ENCODE data around the gene SPIRE1. TPM values are rescaled to one million over a fixed set of nuclear protein-coding genes. Genes with fewer than 3 reads are reported as not detected.
"Not testable (repeated sequence)": the region's sequence is repeated elsewhere in the genome, so short reads cannot be mapped to it uniquely, and the experiment has no call there.

The SPIRE1 gene
- total RNA-seq, 1 experiment from 2014 or later = 9.5 TPM

DNA sequence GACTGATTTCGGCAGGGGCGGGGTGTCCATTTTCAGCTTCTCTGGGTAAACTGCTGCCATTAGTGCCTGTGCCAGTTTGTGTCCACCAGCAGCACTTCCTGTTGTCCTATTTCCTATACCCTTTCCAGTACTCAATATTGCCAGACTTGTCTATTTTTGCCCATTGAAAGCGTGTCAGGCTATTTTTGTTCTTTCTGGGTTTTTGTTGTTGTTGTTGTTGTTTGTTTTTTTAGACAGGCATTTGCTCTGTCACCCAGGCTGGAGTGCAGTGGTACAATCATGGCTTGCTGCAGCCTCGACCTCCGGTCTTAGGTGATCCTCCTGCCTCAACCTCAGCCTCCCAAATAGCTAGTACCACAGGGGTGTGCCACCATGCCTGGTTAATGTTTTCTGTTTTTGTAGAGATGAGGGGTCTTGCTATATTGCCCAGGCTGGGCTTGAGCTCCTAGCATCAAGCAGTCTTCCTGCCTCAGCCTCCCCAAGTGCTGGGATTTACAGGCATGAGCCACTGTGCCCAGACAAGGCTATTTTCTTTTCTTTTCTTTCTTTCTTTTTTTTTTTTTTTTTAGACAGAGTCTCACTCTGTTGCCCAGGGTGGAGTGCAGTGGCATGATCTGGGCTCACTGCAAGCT lies 241.7 kb downstream of the SPIRE1 start:
- no peaks in the 10 kb centered on the region for H3K27me3 ChIP-seq (replicated peaks; ENCODE audit: control insufficient read depth, insufficient read depth, low read length)
- no peaks in the 10 kb centered on the region for H3K36me3 ChIP-seq (ENCODE audit: control insufficient read depth, insufficient read depth, low read length)
- intact Hi-C loops (cut with micrococcal nuclease; ENCODE audit: unreplicated experiment) = no loop called here
- Mint-ChIP-seq H3K4me3 (ENCODE audit: unreplicated experiment) (no peak overlapping the region), H3K9me3 (ENCODE audit: unreplicated experiment) (no peaks in the 10 kb centered on the region), H3K27me3 (ENCODE audit: insufficient read depth, unreplicated experiment) (no peaks in the 10 kb centered on the region), H3K36me3 (ENCODE audit: insufficient read depth, unreplicated experiment) (peaks cover 6% of the 10 kb centered on the region), H3K4me1 (ENCODE audit: low read depth, unreplicated experiment) (no peaks in the 10 kb centered on the region), H3K27ac (ENCODE audit: unreplicated experiment) (no peak overlapping the region)
- TF ChIP-seq, protein P1, sequence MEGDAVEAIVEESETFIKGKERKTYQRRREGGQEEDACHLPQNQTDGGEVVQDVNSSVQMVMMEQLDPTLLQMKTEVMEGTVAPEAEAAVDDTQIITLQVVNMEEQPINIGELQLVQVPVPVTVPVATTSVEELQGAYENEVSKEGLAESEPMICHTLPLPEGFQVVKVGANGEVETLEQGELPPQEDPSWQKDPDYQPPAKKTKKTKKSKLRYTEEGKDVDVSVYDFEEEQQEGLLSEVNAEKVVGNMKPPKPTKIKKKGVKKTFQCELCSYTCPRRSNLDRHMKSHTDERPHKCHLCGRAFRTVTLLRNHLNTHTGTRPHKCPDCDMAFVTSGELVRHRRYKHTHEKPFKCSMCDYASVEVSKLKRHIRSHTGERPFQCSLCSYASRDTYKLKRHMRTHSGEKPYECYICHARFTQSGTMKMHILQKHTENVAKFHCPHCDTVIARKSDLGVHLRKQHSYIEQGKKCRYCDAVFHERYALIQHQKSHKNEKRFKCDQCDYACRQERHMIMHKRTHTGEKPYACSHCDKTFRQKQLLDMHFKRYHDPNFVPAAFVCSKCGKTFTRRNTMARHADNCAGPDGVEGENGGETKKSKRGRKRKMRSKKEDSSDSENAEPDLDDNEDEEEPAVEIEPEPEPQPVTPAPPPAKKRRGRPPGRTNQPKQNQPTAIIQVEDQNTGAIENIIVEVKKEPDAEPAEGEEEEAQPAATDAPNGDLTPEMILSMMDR (IDR thresholded peaks at IDR 0.05; ENCODE audit: insufficient read depth in 1 of 2, low read depth in 1 of 2, low read length in 1 of 2, severe bottlenecking in 1 of 2, unreplicated experiment in 1 of 2) = no peak
- H3K4me3 ChIP-seq (ENCODE audit: low read depth, low read length) = no peak overlapping the region
- no peaks in the 10 kb centered on the region; the same call in 1 of the 2 replicates for H3K4me1 ChIP-seq
- BruUV-seq (replicated peaks) = no TSS peak
- POLR2A ChIA-PET = no interaction called here
- H3K9me3 ChIP-seq = no peaks in the 10 kb centered on the region
- DNase-seq = no peak
- CTCF ChIA-PET = no interaction called here

DNA sequence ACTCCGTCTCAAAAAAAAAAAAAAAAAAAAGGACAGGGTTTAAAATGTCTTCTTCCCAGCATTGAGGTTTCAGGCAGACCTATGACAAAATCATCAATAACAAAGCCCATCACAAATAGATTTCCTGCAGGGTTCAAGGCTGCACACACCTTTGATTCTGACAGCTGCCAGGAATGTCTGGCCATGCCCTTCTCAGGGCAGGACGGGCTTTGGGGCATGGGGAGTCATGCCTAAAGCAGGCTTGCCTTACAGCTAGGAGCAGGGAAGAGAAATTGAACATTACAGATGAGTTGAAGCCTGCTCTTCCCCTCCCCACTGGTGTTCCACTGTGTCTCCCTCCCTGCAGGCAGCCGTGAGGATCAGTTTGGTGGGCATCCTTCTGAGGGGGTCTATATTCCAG lies 246.5 kb downstream of the SPIRE1 start:
- Mint-ChIP-seq H3K4me3 (ENCODE audit: unreplicated experiment) (no peak overlapping the region), H3K36me3 (ENCODE audit: insufficient read depth, unreplicated experiment) (no peaks in the 10 kb centered on the region), H3K27me3 (ENCODE audit: insufficient read depth, unreplicated experiment) (peaks cover under 1% of the 10 kb centered on the region), H3K9me3 (ENCODE audit: unreplicated experiment) (no peaks in the 10 kb centered on the region), H3K27ac (ENCODE audit: unreplicated experiment) (no peak overlapping the region), H3K4me1 (ENCODE audit: low read depth, unreplicated experiment) (no peaks in the 10 kb centered on the region)
- intact Hi-C loops (cut with micrococcal nuclease; ENCODE audit: unreplicated experiment) = no loop called here
- H3K9me3 ChIP-seq = no peaks in the 10 kb centered on the region
- H3K4me3 ChIP-seq (ENCODE audit: low read depth, low read length) = no peak overlapping the region
- ChIA-PET POLR2A (no interaction called here), CTCF (no interaction called here)
- TF ChIP-seq, protein P1 (IDR thresholded peaks at IDR 0.05; ENCODE audit: insufficient read depth in 1 of 2, low read depth in 1 of 2, low read length in 1 of 2, severe bottlenecking in 1 of 2, unreplicated experiment in 1 of 2) = no peak
- no TSS peak for BruUV-seq (replicated peaks)
- H3K36me3 ChIP-seq (ENCODE audit: control insufficient read depth, insufficient read depth, low read length) = no peaks in the 10 kb centered on the region
- no peaks in the 10 kb centered on the region for H3K27me3 ChIP-seq (replicated peaks; ENCODE audit: control insufficient read depth, insufficient read depth, low read length)
- DNase-seq = no peak
- peaks cover 11% of the 10 kb centered on the region; the same call in 1 of the 2 replicates for H3K4me1 ChIP-seq

DNA sequence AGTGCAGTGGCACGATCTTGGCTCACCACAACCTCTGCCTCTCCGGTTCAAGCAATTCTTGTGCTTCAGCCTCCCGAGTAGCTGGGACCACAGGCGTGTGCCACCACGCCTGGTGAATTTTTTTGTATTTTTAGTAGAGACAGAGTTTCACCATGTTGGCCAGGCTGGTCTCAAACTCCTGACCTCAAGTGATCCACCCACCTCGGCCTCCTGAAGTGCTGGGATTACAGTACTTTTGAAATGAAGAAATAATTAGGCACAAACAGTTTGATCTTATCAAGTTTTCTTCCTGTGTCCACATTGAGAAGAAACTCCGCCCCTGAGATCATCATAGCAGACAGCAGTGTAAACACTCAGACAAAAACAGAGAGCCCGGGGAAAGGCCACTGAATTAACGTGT lies 247.2 kb downstream of the SPIRE1 start:
- H3K4me3 ChIP-seq (ENCODE audit: low read depth, low read length); H3K27me3 Mint-ChIP-seq (ENCODE audit: insufficient read depth, unreplicated experiment); H3K4me3 Mint-ChIP-seq (ENCODE audit: unreplicated experiment); intact Hi-C loops (cut with micrococcal nuclease; ENCODE audit: unreplicated experiment); H3K27me3 ChIP-seq (replicated peaks; ENCODE audit: control insufficient read depth, insufficient read depth, low read length); BruUV-seq (replicated peaks); POLR2A ChIA-PET; DNase-seq; H3K27ac Mint-ChIP-seq (ENCODE audit: unreplicated experiment); H3K4me1 Mint-ChIP-seq (ENCODE audit: low read depth, unreplicated experiment); CTCF ChIA-PET; H3K36me3 Mint-ChIP-seq (ENCODE audit: insufficient read depth, unreplicated experiment); H3K36me3 ChIP-seq (ENCODE audit: control insufficient read depth, insufficient read depth, low read length); H3K9me3 Mint-ChIP-seq (ENCODE audit: unreplicated experiment); H3K9me3 ChIP-seq: not testable (repeated sequence)
- peaks cover 11% of the 10 kb centered on the region; the same call in 1 of the 2 replicates for H3K4me1 ChIP-seq
